Stimulated activated CD8-positive, alpha-beta memory T cell treated with anti-CD3 and anti-CD28 coated beads, Interleukin-12 subunit alpha, Interleukin-12 subunit beta, amount 100 ng/mL, for 1 hour (primary cell): Measurements from ENCODE around the gene CTRL.

Source experiments
- DNase-seq: peaks from one replicate; pipeline ENCODE4 v3.0.0-alpha.2; 2020; ENCODE audit warnings: low read depth

The CTRL gene

GRCh38 chr16:67963292-67963661, 31.6 kb upstream of the CTRL start:
- no peak for DNase-seq

GRCh38 chr16:67962135-67962534, 30.5 kb upstream of the CTRL start:
- no peak for DNase-seq

- no peak for DNase-seq
Measured at GRCh38 chr16:67961551-67961957, 29.9 kb upstream of the CTRL start.

DNA sequence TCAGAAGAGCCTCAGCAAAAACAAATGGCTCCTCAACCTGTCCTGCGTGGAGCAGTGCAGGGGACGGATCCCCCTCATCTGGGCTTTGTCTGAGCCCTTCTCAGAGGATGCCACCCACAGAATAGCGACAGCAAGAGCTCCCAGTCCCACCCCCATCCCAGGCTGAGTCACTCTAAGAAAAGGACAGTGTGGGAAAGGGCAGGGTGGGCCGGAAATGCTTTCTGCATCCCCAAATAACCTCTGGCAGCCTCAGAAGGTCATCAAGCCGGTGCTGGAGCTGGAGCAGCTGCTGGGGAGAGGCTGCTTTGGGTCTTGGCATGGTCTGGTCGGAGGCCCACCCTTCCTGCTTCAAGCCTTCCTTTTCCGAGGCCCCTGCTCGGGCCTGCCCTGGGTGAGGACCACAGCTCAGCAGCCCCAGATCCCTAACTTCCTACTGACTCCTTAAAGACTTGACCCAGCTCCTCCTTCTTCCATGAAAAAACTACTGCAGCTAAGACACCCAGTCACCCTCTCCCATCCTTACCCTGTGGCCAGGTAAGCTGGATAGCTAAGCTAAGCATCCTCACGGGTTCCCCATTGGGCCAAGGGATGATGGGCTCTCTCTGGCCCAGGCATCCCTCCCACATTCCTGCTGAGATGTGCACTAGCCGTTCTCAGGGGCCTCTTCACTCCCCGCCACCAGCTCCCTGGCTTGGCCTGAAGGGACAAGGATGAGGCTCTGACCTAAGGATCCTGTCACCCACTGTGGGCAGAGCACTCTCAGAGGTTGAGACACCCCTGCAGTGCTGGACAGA, 28.1 kb upstream of the CTRL start:
- no peak for DNase-seq

- DNase-seq, result no peak
Measured at GRCh38 chr16:67957622-67958021, 26.0 kb upstream of the CTRL start.

DNA sequence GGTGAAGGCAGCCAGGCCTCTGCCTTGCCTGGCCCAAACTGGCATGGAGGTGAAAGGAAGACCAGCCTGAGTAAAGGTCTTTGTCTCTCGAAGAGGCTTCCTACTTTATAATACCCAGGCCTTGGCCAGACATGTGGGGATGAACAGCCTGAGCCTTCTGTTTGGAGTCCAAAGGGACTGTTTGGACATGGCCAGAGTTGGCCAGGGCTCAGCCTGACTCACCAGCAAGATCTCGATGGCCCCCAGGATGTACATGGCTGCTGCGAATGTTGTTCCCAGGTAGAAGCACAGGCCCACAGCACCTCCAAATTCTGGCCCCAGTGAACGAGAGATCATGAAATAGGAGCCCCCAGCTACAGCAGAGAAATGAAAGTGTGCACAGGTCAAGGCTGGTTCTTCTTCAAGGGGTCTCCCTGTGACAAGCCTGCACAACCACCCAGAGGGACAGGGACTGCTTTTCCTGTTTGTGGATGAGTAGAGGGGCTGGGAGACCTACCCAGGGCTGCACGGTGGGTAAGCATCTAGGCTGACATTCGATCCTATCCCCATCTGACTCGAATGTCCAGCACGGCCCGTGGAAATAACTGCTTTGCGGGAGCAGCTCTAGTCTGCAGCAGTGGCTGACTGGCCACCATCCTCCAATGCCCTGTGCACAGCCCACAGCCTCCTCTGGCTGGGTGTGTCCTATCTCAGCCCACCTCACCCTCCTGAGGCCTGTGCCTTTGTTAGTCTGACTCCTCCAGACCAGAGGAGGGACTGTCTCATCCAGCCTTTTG, 22.9 kb upstream of the CTRL start:
- DNase-seq, result no peak

DNA sequence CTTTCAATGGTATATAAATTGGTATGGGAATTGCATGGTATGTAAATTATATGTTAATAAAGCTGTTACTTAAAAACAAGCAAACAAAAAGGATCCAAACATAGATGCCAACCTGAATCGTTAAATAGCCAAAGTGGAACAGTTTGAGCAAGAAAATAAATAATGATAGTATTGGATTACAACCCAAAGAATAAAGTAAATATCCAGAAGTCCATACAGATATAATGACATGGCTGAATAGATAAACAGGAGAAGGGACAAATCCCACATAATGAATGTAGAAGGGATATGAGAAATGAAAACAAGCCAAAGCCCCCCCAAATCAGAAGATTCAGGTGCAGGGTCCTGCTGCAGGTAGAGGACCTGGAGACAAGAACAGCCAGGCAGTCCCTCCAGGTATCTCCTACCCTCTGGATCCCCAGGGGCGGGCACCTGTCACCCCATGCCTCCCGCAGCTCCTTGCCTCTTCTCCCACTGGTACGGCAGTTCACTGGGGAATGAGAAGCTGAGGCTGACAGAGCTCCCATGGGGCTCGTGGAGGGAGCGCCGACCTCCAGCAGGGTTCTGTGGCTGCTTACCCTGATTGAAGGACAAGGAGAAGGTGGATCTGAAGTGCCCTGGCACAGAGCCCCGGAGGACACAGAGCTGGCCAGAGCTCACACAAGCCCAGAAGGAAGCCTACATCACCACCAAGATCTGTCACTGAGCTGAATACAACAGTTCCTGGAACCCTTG, 22.1 kb upstream of the CTRL start:
- no peak for DNase-seq

GRCh38 chr16:67951485-67951884, 19.8 kb upstream of the CTRL start:
- DNase-seq, result no peak

DNA sequence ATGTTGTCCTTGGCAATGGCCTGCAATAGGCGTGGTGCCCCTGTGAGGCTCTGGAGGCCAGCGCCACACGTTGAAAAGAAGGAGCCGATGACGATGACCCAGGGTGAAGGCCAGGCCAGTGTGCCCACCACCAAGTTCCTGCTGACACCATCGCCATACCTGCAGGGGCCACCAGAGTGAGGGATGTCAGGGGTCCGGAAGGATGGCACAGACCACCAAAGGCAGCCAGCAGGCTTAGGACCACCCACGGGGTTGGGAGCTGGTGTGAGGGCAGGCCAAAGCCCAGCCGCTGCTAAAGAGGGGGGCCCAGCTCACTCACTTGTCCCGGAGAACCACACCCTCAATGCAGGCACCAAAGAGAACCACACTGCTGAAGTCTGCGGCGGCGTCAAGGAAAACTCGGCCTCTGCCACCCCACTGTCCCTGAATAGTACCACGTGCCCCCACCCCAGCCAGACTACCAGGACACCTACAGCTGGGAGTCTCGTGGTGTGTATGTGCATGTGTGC, 18.7 kb upstream of the CTRL start:
- no peak for DNase-seq

- no peak for DNase-seq
Measured at GRCh38 chr16:67949645-67950044, 18.0 kb upstream of the CTRL start.

- DNase-seq, result no peak
Measured at GRCh38 chr16:67948015-67948414, 16.4 kb upstream of the CTRL start.

GRCh38 chr16:67946966-67947558, 15.4 kb upstream of the CTRL start:
- no peak for DNase-seq

GRCh38 chr16:67946128-67946569, 14.5 kb upstream of the CTRL start:
- DNase-seq, result no peak

- no peak for DNase-seq
Measured at GRCh38 chr16:67945392-67945933, 13.8 kb upstream of the CTRL start.

- no peak for DNase-seq
Measured at GRCh38 chr16:67944690-67945391, 13.2 kb upstream of the CTRL start.

- DNase-seq, result no peak
Measured at GRCh38 chr16:67943619-67944504, 12.2 kb upstream of the CTRL start, which contains the start of gene LCAT. Gene LCAT (minus strand): TSS chr16:67944120. CDS start chr16:67944101, 19 bp downstream.

DNA sequence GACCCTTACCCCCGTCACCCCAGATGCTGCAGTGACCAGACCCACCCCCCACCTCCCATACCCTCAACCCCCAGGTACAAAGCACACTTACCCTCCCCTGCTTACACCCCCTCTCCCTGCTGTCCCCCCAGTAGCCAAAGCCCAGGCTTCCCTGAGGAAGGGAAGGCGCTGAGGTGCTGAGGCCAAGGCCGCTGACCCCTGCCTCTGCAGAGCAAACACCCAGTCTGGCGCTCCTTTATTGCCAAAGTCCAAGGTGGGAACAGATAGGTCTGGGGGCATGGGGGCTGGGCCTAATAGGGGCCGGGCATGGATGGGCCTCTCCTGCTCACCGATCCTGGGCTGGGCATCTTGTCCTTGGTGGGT, 11.6 kb upstream of the CTRL start:
- DNase-seq, result no peak

- DNase-seq, result no peak
Measured at GRCh38 chr16:67942510-67943255, 11.0 kb upstream of the CTRL start.

DNA sequence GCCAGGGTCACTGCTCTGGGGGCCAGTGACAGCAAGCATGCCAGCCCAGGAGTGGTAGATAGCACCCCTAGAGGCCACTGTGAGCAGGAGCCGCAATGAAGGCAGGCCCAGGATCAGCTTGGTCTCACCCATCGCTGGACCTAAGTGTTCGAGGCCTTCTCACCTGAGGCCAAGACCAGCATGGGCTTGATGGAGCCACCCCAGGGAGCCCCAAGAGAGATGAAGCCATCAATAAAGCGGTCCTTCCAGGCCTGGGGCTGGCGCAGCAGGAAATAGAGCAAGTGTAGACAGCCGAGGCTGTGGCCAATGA, 10.5 kb upstream of the CTRL start:
- DNase-seq, result no peak
